K562 (cell line): ENCODE measurements around the gene CENPN. TPM values are rescaled to one million over a fixed set of nuclear protein-coding genes. Genes with fewer than 3 reads are reported as not detected.

Source experiments
- ATAC-seq: fragments of 200-7000 bp; cut with Tn5 transposase; 3 replicates; pipeline ENCODE4 v1.9.1; 2020; ENCODE audit warnings: moderate library complexity
- BruUV-seq: library from RNA; stranded (reverse); fragments of 400-500 nt; replicated peaks from 2 replicates; lab custom pipeline; 2021; lab: Mats Ljungman, UMichigan
- CTCF ChIA-PET: fragments of 300-600 bp; formaldehyde crosslinking; extraction: SDS; loops from one replicate; lab custom pipeline; 2021; ENCODE audit warnings: low intra/inter-chr PET ratio; lab: Yijun Ruan, JAX
- POLR2A ChIA-PET: fragments of 300-600, 350-650 bp; sonication (Branson Sonifier 250); formaldehyde crosslinking; extraction: SDS; loops from one replicate; lab custom pipeline; 2021; ENCODE audit warnings: antibody characterized with exemption, inconsistent platforms; lab: Yijun Ruan, JAX
- DNase-seq, 4 experiments: peaks; one replicate each; pipeline versions ENCODE4 v3.0.0 to v3.0.0-alpha.2; 2011 to 2018; ENCODE audit warnings: low spot score in 3 of 4, mixed read lengths in 3 of 4; ENCODE audit errors: extremely low read depth in 1 of 4
- FAIRE-seq: peaks from 2 replicates; lab custom pipeline; 2011; peaks lifted over from hg19 to GRCh38; lab: Jason Lieb, UNC
- H2AFZ ChIP-seq: 2 replicates; pipeline ENCODE4 v1.6.0; 2011; ENCODE audit warnings: low read depth, low read length, control low read depth, inconsistent platforms
- H3K27ac ChIP-seq: fragments of 200-600 bp; 3 replicates; pipeline ENCODE4 v1.8.0; 2011; ENCODE audit warnings: low read depth, mild to moderate bottlenecking, control low read depth, inconsistent platforms, low read length, moderate library complexity, mixed read lengths; ENCODE audit errors: extremely low read depth
- H3K27me3 ChIP-seq, 2 experiments: fragments of 300-600 bp in 1 of 2; 2 replicates in 1 of 2; 3 replicates in 1 of 2; pipeline versions ENCODE4 v1.6.0 to v1.8.0; 2011; ENCODE audit warnings: inconsistent platforms in 2 of 2, low read length in 2 of 2, mild to moderate bottlenecking in 1 of 2, mixed read lengths in 1 of 2, moderate library complexity in 1 of 2; ENCODE audit not compliant: control insufficient read depth in 2 of 2, insufficient read depth in 2 of 2
- H3K36me3 ChIP-seq: fragments of 300-600 bp; 3 replicates; pipeline ENCODE4 v1.8.0; 2011; ENCODE audit warnings: mild to moderate bottlenecking, low read length, inconsistent platforms; ENCODE audit not compliant: control insufficient read depth, insufficient read depth
- H3K4me1 ChIP-seq, 2 experiments: fragments of 200-600 bp in 1 of 2; replicated peaks in 1 of 2; 2 replicates in 1 of 2; 3 replicates in 1 of 2; pipeline versions ENCODE4 v1.5.1 to v1.8.0; 2011; ENCODE audit warnings: inconsistent platforms in 2 of 2, low read length in 2 of 2, mild to moderate bottlenecking in 1 of 2, mixed read lengths in 1 of 2, moderate library complexity in 1 of 2; ENCODE audit not compliant: control insufficient read depth in 2 of 2, insufficient read depth in 2 of 2
- H3K4me2 ChIP-seq: 2 replicates; pipeline ENCODE4 v1.6.1; 2011; ENCODE audit warnings: low read length, control low read depth, inconsistent platforms, mixed read lengths; ENCODE audit not compliant: insufficient read depth
- H3K4me3 ChIP-seq: fragments of 200-600 bp; sonication (generic), shearing (Covaris generic); 2 replicates; pipeline ENCODE4 v1.5.1; 2016; ENCODE audit warnings: control low read depth, inconsistent platforms
- H3K79me2 ChIP-seq: fragments of 200-600 bp; 3 replicates; pipeline ENCODE4 v1.8.0; 2011; ENCODE audit warnings: low read length, inconsistent platforms; ENCODE audit not compliant: control insufficient read depth, insufficient read depth
- H3K9ac ChIP-seq, 2 experiments: 2 replicates each; pipeline versions ENCODE4 v1.6.0 to v1.6.1; 2011; ENCODE audit warnings: low read depth in 2 of 2, low read length in 2 of 2, control low read depth in 1 of 2, inconsistent platforms in 1 of 2, mild to moderate bottlenecking in 1 of 2, mixed read lengths in 1 of 2; ENCODE audit not compliant: insufficient read depth in 1 of 2
- H3K9me1 ChIP-seq: one replicate; pipeline ENCODE4 v1.6.0; 2011; ENCODE audit warnings: inconsistent platforms, mild to moderate bottlenecking, low read length, moderate library complexity; ENCODE audit not compliant: control insufficient read depth, insufficient read depth
- H3K9me3 ChIP-seq: replicated peaks from 2 replicates; pipeline ENCODE4 v1.5.1; 2011; ENCODE audit warnings: low read depth, low read length, inconsistent platforms; ENCODE audit not compliant: control insufficient read depth, insufficient read depth
- H4K20me1 ChIP-seq: replicated peaks from 2 replicates; pipeline ENCODE4 v1.6.1; 2011; ENCODE audit warnings: low read length, inconsistent platforms, mixed read lengths; ENCODE audit not compliant: control insufficient read depth, insufficient read depth
- ARHGAP35 ChIP-seq: fragments of 450-650 bp; IDR thresholded peaks from 2 replicates; pipeline ENCODE4 v1.6.1; 2018; ENCODE audit not compliant: partially characterized antibody
- CBFA2T3 ChIP-seq: fragments of 450-650 bp; IDR thresholded peaks from 2 replicates; pipeline ENCODE4 v1.6.1; 2017
- CBX5 ChIP-seq: IDR thresholded peaks from 2 replicates; pipeline ENCODE4 v1.6.1; 2014; ENCODE audit warnings: low read depth, borderline replicate concordance
- CXXC5 ChIP-seq: fragments of 250-450 bp; sonication (Bioruptor Pico); IDR thresholded peaks from 2 replicates; pipeline ENCODE4 v1.8.0; 2022; ENCODE audit warnings: inconsistent platforms, mild to moderate bottlenecking, moderate library complexity
- FOS ChIP-seq: IDR thresholded peaks from 3 replicates; pipeline ENCODE4 v1.6.1; 2011; ENCODE audit not compliant: insufficient read length; ENCODE audit errors: extremely low read depth
- GATAD2A ChIP-seq: fragments of 450-650 bp; IDR thresholded peaks from 2 replicates; pipeline ENCODE4 v1.6.1; 2017
- RBBP5 ChIP-seq: fragments of 200-600 bp; sonication (generic); IDR thresholded peaks from 2 replicates; pipeline ENCODE4 v1.6.1; 2012; ENCODE audit warnings: borderline replicate concordance, mild to moderate bottlenecking, low read length, control low read depth, inconsistent platforms; ENCODE audit not compliant: insufficient read depth, poor library complexity, severe bottlenecking
- STAG1 ChIP-seq: sonication (generic); formaldehyde crosslinking; IDR thresholded peaks from 2 replicates; pipeline ENCODE4 v1.5.0; 2020; ENCODE audit warnings: missing genetic modification reagents, borderline replicate concordance
- TCF7L2 ChIP-seq: fragments of 150-350 bp; IDR thresholded peaks from 2 replicates; pipeline ENCODE4 v1.6.1; 2016; ENCODE audit warnings: low read depth, mild to moderate bottlenecking, low read length, moderate library complexity
- ZBTB1 ChIP-seq: sonication (generic); formaldehyde crosslinking; IDR thresholded peaks from 2 replicates; pipeline ENCODE4 v1.8.1; 2023; ENCODE audit warnings: missing genetic modification reagents, low read depth, mild to moderate bottlenecking, borderline replicate concordance
- ZNF408 ChIP-seq: fragments of 250-450 bp; sonication (Bioruptor Pico); IDR thresholded peaks from 2 replicates; pipeline ENCODE4 v1.4.0; 2020; ENCODE audit warnings: low read depth, mild to moderate bottlenecking, moderate library complexity
- ZNF668 ChIP-seq: fragments of 250-450 bp; sonication (Bioruptor Pico); IDR thresholded peaks from 2 replicates; pipeline ENCODE4 v1.8.0; 2022; ENCODE audit warnings: mild to moderate bottlenecking, inconsistent platforms
- ZZZ3 ChIP-seq: fragments of 450-650 bp; IDR thresholded peaks from 2 replicates; pipeline ENCODE4 v1.6.1; 2016; ENCODE audit warnings: antibody characterized with exemption, mild to moderate bottlenecking, moderate library complexity
- WGBS: fragments of 100-300 bp; shearing (Covaris generic); methylation state at CpG from one replicate; pipeline ENCODE4 v1.1.6; 2016; ENCODE audit warnings: low coverage, mixed read lengths; ENCODE audit not compliant: insufficient coverage; ENCODE audit errors: missing lambda C conversion rate; 5-methylcytosine and 5-hydroxymethylcytosine counted together
- in situ Hi-C: fragments of 300-500 bp; cut with MboI; formaldehyde crosslinking; loops from 4 replicates; pipeline ENCODE4 v1.15.0; 2018; ENCODE audit warnings: inconsistent platforms, mixed read lengths
- intact Hi-C: fragments of 100-400 bp; cut with micrococcal nuclease; formaldehyde crosslinking; loops from 2 replicates; pipeline ENCODE4 v1.14.2; 2022
- polyA plus RNA-seq, 8 experiments: library from polyadenylated mRNA; depleted of rRNA in 4 of 8; stranded (reverse) in 5 of 8; unstranded in 3 of 8; fragments of >200 nt; fragmentation: Nextera tagmentation in 2 of 8; fragmentation: Illumina TruSeq in 1 of 8; extraction: Ambion mirVana in 2 of 8; extraction: Trizol in 1 of 8; gene quantifications; 2 replicates each; pipeline versions ENCODE4 v1.2.1 to v1.2.3, GENCODE V29; 2011 to 2014; ENCODE audit warnings: inconsistent platforms in 1 of 8, missing spikeins in 1 of 8
- total RNA-seq, 7 experiments: library from RNA; depleted of rRNA in 6 of 7; stranded (reverse); fragments of >200 nt in 6 of 7; fragmentation: Illumina TruSeq in 2 of 7; extraction: Trizol in 2 of 7; gene quantifications; 2 replicates each; pipeline versions ENCODE4 v1.2.1 to v1.2.3, GENCODE V29; 2011 to 2021; ENCODE audit warnings: low replicate concordance in 1 of 7

CENPN gene
- total and polyA plus RNA-seq, 9 of the 15 experiments (the other 6 are each of a cell fraction or from before 2014, with no cell fraction given), result 92.3 to 384 (median 140) TPM

GRCh38 chr16:80972611-80973010 is 34.4 kb upstream of the CENPN start:
- FAIRE-seq (no peak), ATAC-seq (no peak), DNase-seq (no peak)
- H3K4me1 ChIP-seq, result no peaks in the 10 kb centered on the region; a peak in 1 of 5 replicates
- intact Hi-C loops (no loop called here), in situ Hi-C loops (no loop called here)
- no peak overlapping the region for H3K4me2 ChIP-seq
- H3K27me3 ChIP-seq, result no peaks in the 10 kb centered on the region
- H3K4me3 ChIP-seq, result no peak overlapping the region
- ChIA-PET CTCF (no interaction called here), POLR2A (interaction anchor here (1.1 to 1.2 kb wide), 3 partner anchors 8 to 15 kb away, joined by 3 to 5 read pairs (median 4); no protein-coding TSS in a partner anchor)
- 93% methylated on average over 4 of the region's 4 CpGs for WGBS
- no peaks in the 10 kb centered on the region for H3K79me2 ChIP-seq
- H3K9ac ChIP-seq, result no peak overlapping the region
- no peaks in the 10 kb centered on the region for H4K20me1 ChIP-seq
- BruUV-seq, result no TSS peak
- H3K27ac ChIP-seq, result no peak overlapping the region
- no peaks in the 10 kb centered on the region for H3K9me1 ChIP-seq
- no peak overlapping the region for H2AFZ ChIP-seq
- H3K9me3 ChIP-seq, result no peaks in the 10 kb centered on the region
- TF ChIP-seq STAG1 (CRISPR knock-in tag) (no peak), TCF7L2 (no peak), FOS (no peak), ARHGAP35 (no peak), CBFA2T3 (no peak), CXXC5 (no peak), ZNF668 (CRISPR knock-in tag) (no peak), CBX5 (no peak), ZBTB1 (no peak), ZNF408 (CRISPR knock-in tag) (no peak), ZZZ3 (no peak), GATAD2A (no peak), RBBP5 (no peak)
- H3K36me3 ChIP-seq, result peaks cover 46% of the 10 kb centered on the region
